Transverse colon (tissue), 4 donors: ENCODE data around the gene GLIS1. TPM values are rescaled to one million over a fixed set of nuclear protein-coding genes. Genes with fewer than 3 reads are reported as not detected.

ENCODE experiments used
- DNase-seq: peaks from one replicate; pipeline ENCODE4 v3.0.0-alpha.2; 2019
- H3K27ac ChIP-seq, 4 donors: fragments of 200-600 bp; sonication (generic); 2 replicates each; pipeline ENCODE4 v1.5.1; 2016 to 2018; ENCODE audit warnings: inconsistent platforms in 4 of 4
- H3K27me3 ChIP-seq: fragments of 200-600 bp; sonication (generic); 2 replicates; pipeline ENCODE4 v1.5.1; 2017; ENCODE audit warnings: inconsistent platforms
- H3K36me3 ChIP-seq, 4 donors: fragments of 200-600 bp; sonication (generic); 2 replicates each; pipeline ENCODE4 v1.5.1; 2017 to 2019; ENCODE audit warnings: inconsistent platforms in 4 of 4
- H3K4me1 ChIP-seq, 4 donors: fragments of 200-600 bp; sonication (generic); 2 replicates each; pipeline ENCODE4 v1.5.1; 2017 to 2020; ENCODE audit warnings: inconsistent platforms in 4 of 4
- H3K4me3 ChIP-seq, 4 donors: fragments of 200-600 bp; sonication (generic); 1 replicate in 1 of 4; 2 replicates in 3 of 4; pipeline versions ENCODE4 v1.5.1 to v1.6.1; 2017 to 2019; ENCODE audit warnings: inconsistent platforms in 4 of 4
- H3K9me3 ChIP-seq, 2 donors: fragments of 200-600 bp; sonication (generic); 2 replicates each; pipeline ENCODE4 v1.5.1; 2017 to 2019; ENCODE audit warnings: inconsistent platforms in 2 of 2
- EP300 ChIP-seq: sonication (generic); formaldehyde crosslinking; IDR thresholded peaks from one replicate; pipeline ENCODE4 v1.6.1; 2017; ENCODE audit warnings: antibody characterized with exemption, low read depth
- POLR2A ChIP-seq: fragments of 450-650 bp; IDR thresholded peaks from one replicate; pipeline ENCODE4 v1.6.1; 2016; ENCODE audit warnings: antibody characterized with exemption, mild to moderate bottlenecking, moderate library complexity
- POLR2AphosphoS5 ChIP-seq, 3 donors: sonication (generic); formaldehyde crosslinking; IDR thresholded peaks; one replicate each; pipeline ENCODE4 v1.6.1; 2016; ENCODE audit warnings: antibody characterized with exemption in 3 of 3
- whole genome bisulfite sequencing, 2 donors: methylation state at CpG; one replicate each; pipeline ENCODE4 v1.1.5; 2018; ENCODE audit warnings: low coverage in 1 of 2; 5-methylcytosine and 5-hydroxymethylcytosine counted together
- in situ Hi-C, 4 donors: fragments of 200-750 bp; cut with MboI; loops; one replicate each; pipeline versions ENCODE4 v1.15.0 to v1.15.1; 2017; ENCODE audit warnings: low sequenced_read_pairs in 3 of 4, low pct_ligation_motif_present in 1 of 4, low pct_unique_long_range_greater_than_20kb in 1 of 4
- intact Hi-C: fragments of 100-400 bp; cut with DNase I; formaldehyde crosslinking; loops from one replicate; pipeline ENCODE4 v1.15.1; 2023; ENCODE audit warnings: low total_unique reads
- total RNA-seq, 4 donors: library from RNA; depleted of rRNA; stranded (reverse); fragments of >200 nt; gene quantifications; one replicate each; pipeline ENCODE4 v1.1.0, GENCODE V29; 2016
- TF ChIP-seq, protein P1 (sequence below), 5 experiments: fragments of 200-600 bp in 3 of 5; fragments of 450-650 bp in 2 of 5; sonication (generic) in 3 of 5; IDR thresholded peaks; 1 replicate in 2 of 5; 2 replicates in 3 of 5; pipeline ENCODE4 v1.5.1; 2016 to 2017; ENCODE audit warnings: antibody characterized with exemption in 5 of 5, inconsistent platforms in 3 of 5, mild to moderate bottlenecking in 2 of 5, moderate library complexity in 1 of 5

GLIS1 gene
- total RNA-seq, 4 donors from 2014 or later, result 0.16 to 0.75 (median 0.27) TPM; not detected in 1

DNA sequence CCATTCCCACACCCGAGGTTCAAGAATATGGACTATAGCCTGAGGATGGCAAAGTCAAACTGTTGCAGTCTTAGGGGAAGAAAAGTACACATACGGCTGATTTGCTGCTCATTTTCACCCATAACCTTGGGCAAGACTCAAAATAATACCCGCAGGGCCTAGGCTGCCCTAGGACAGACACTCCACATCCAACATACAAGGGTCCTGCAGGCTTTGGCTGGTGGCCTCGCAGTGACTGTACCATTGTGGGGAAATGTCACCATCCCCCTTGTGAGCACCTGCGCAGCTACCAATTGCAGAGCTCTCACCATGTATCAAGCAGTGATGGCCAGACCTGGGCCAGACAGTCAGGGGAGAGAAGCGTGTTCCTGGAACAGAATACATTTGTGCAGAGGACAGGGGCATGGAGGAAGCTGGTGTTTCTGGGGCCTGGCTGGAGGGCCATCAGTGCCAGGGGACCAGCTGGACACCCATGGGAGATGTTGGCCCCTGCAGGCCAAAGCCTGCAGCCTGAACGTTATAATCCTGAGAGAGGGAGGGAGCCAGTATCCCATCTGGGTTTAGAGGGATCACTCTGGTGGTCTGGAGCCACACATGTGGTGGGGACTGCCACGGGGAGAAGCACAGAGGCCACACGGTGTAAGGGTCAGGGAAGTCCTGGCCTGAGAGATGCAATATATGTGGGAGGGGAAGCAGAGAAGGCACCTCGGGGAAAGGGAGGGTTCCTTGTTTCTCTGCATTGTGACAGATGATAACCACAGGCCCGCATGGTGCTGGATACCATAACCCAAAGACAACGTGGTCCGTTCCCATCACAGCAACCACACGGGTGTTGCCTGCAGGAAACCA lies 101.2 kb downstream of the GLIS1 start:
- no peak for DNase-seq
- no peaks in the 10 kb centered on the region for H3K27me3 ChIP-seq
- in situ Hi-C loops (no loop called here), intact Hi-C loops (no loop called here)
- no peak overlapping the region for H3K4me3 ChIP-seq
- no peaks in the 10 kb centered on the region for H3K9me3 ChIP-seq
- TF ChIP-seq POLR2A (no peak), EP300 (no peak), POLR2AphosphoS5 (IDR thresholded peaks at IDR 0.05) (no peak)
- TF ChIP-seq, protein P1, sequence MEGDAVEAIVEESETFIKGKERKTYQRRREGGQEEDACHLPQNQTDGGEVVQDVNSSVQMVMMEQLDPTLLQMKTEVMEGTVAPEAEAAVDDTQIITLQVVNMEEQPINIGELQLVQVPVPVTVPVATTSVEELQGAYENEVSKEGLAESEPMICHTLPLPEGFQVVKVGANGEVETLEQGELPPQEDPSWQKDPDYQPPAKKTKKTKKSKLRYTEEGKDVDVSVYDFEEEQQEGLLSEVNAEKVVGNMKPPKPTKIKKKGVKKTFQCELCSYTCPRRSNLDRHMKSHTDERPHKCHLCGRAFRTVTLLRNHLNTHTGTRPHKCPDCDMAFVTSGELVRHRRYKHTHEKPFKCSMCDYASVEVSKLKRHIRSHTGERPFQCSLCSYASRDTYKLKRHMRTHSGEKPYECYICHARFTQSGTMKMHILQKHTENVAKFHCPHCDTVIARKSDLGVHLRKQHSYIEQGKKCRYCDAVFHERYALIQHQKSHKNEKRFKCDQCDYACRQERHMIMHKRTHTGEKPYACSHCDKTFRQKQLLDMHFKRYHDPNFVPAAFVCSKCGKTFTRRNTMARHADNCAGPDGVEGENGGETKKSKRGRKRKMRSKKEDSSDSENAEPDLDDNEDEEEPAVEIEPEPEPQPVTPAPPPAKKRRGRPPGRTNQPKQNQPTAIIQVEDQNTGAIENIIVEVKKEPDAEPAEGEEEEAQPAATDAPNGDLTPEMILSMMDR (IDR thresholded peaks at IDR 0.05), result no peak
- H3K27ac ChIP-seq, result no peak overlapping the region
- H3K4me1 ChIP-seq, result no peaks in the 10 kb centered on the region
- 76% methylated on average over 14 of the region's 14 CpGs; no CpG with 5 or more reads in 1 of the 2 donors for WGBS, 2 donors
- no peaks in the 10 kb centered on the region for H3K36me3 ChIP-seq

DNA sequence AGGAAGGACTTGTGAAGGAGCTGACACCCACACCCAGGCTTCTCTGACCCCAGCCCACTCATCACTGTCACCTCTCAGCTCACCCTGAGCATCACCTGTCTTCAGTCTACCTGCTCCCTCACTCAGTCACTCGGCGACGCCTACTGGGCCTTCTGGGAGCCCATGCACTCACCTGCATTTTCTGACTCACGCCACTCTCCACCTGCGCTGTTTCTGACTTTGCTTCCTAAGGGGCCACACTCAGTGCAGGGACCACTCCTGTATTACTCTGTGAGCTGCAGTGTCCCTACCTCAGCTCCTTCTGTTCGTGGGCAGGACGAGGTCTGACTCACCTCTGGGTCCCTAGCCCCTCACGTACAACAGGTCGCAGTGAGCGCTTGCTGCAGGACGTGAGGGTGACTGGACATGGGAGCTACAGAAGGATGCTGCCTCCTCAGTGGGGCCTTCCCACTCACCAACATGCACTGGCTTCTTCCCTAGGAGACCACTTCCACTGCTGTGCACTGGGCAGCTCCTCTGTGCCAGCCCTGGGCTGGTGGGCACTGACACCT lies 102.3 kb downstream of the GLIS1 start:
- H3K4me3 ChIP-seq, result no peak overlapping the region
- no peaks in the 10 kb centered on the region for H3K36me3 ChIP-seq
- intact Hi-C loops, result no loop called here
- no peak overlapping the region for H3K27ac ChIP-seq
- H3K9me3 ChIP-seq, result no peaks in the 10 kb centered on the region
- no peaks in the 10 kb centered on the region for H3K27me3 ChIP-seq
- DNase-seq, result no peak
- TF ChIP-seq EP300 (no peak), POLR2A (no peak), POLR2AphosphoS5 (IDR thresholded peaks at IDR 0.05) (no peak)
- TF ChIP-seq, protein P1 (IDR thresholded peaks at IDR 0.05), result no peak
- no peaks in the 10 kb centered on the region for H3K4me1 ChIP-seq
- in situ Hi-C loops, result no loop called here
- 91 to 100% methylated on average over 1 to 11 of the region's 11 CpGs for WGBS, 2 donors

DNA sequence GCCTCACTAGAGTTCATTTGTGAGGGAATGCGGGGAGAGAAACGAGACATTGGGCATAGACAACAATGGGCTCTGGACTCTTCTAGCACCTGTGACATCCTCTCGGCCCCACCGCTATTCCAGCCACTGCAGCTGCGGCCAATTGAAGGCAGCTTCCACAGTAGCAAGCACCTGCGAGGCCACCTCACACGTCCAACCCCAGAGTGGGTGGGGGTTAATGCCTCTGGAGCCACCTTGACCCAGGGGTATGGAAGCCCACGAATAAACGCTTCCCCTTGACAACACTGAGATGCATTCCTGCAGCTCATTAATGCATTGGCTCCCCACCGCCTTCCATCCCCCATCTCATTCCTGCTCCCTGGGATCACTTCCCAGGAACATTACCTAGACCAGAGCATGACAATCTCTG lies 104.4 kb downstream of the GLIS1 start:
- Histone ChIP-seq H3K9me3 (no peaks in the 10 kb centered on the region), H3K36me3 (no peaks in the 10 kb centered on the region), H3K4me3 (no peak overlapping the region), H3K27ac (no peak overlapping the region), H3K4me1 (no peaks in the 10 kb centered on the region), H3K27me3 (no peaks in the 10 kb centered on the region)
- 91% methylated on average over 10 of the region's 10 CpGs for WGBS, 2 donors
- in situ Hi-C loops (no loop called here), intact Hi-C loops (no loop called here)
- TF ChIP-seq POLR2AphosphoS5 (IDR thresholded peaks at IDR 0.05) (no peak), EP300 (no peak), POLR2A (no peak)
- TF ChIP-seq, protein P1 (IDR thresholded peaks at IDR 0.05), result no peak
- no peak for DNase-seq

DNA sequence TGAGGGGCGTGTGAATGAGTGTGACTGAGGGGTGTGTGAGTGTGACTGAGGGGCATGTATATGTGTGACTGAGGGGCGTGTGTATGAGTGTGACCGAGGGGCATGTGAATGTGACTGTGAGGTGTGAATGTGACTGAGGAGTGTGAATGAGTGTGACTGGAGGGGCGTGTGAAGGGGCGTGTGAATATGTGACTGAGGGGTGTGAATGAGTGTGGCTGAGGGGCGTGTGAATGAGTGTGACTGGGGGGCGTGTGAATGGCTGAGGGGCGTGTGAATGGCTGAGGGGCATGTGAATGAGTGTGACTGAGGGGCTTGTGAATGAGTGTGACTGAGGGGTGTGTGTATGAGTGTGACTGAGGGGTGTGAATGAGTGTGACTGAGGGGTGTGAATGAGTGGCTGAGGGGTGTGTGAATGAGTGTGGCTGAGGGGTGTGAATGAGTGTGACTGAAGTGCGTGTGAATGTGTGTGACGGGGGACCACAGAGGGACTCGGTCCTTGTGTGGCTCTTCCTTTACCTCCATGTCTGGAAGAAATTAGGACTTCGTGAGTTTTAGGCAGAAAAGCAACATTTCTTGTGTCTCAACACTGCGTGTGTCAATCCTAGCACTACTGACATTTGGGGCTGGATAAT lies 105.8 kb downstream of the GLIS1 start:
- Histone ChIP-seq H3K4me3 (no peak overlapping the region), H3K9me3 (no peaks in the 10 kb centered on the region), H3K4me1 (no peaks in the 10 kb centered on the region), H3K27ac (no peak overlapping the region), H3K36me3 (no peaks in the 10 kb centered on the region), H3K27me3 (no peaks in the 10 kb centered on the region)
- no peak for TF ChIP-seq POLR2A
- TF ChIP-seq EP300, result no peak
- TF ChIP-seq, protein P1 (IDR thresholded peaks at IDR 0.05), result no peak
- no peak for TF ChIP-seq POLR2AphosphoS5 (IDR thresholded peaks at IDR 0.05)
- no peak for DNase-seq
- intact Hi-C loops, result no loop called here
- in situ Hi-C loops, result no loop called here
- WGBS, 2 donors, result 87 to 92% methylated on average over 7 to 13 of the region's 13 CpGs
